DOHH2 (cell line): Measurements from ENCODE around the gene LTB.

Experiments
- H3F3A ChIP-seq: fragments of 200-600 bp; sonication (generic), shearing (Covaris generic); 2 replicates; pipeline ENCODE4 v1.6.0; 2016; ENCODE audit warnings: antibody characterized with exemption, mild to moderate bottlenecking; ENCODE audit not compliant: control insufficient read depth, insufficient read depth
- H3K27ac ChIP-seq: fragments of 200-600 bp; sonication (generic); 2 replicates; pipeline ENCODE4 v1.5.1; 2014; ENCODE audit warnings: low read depth, mild to moderate bottlenecking, low read length, moderate library complexity
- H3K27me3 ChIP-seq: fragments of 200-600 bp; sonication (generic); 2 replicates; pipeline ENCODE4 v1.6.1; 2014; ENCODE audit warnings: mild to moderate bottlenecking, low read length, mixed read lengths; ENCODE audit not compliant: control insufficient read depth
- H3K36me3 ChIP-seq: fragments of 200-600 bp; sonication (generic); 2 replicates; pipeline ENCODE4 v1.6.1; 2014; ENCODE audit warnings: mild to moderate bottlenecking, low read length, moderate library complexity, mixed read lengths; ENCODE audit not compliant: control insufficient read depth
- H3K4me1 ChIP-seq: fragments of 200-600 bp; sonication (generic); 2 replicates; pipeline ENCODE4 v1.6.1; 2014; ENCODE audit warnings: mild to moderate bottlenecking, low read length, mixed read lengths; ENCODE audit not compliant: control insufficient read depth
- H3K4me2 ChIP-seq: fragments of 200-600 bp; sonication (generic); 2 replicates; pipeline ENCODE4 v1.6.0; 2014; ENCODE audit warnings: mild to moderate bottlenecking, low read length, moderate library complexity
- H3K4me3 ChIP-seq: fragments of 200-600 bp; sonication (generic); 2 replicates; pipeline ENCODE4 v1.5.1; 2014; ENCODE audit warnings: mild to moderate bottlenecking, low read length, mixed read lengths
- H3K79me2 ChIP-seq: fragments of 200-600 bp; sonication (generic); 2 replicates; pipeline ENCODE4 v1.6.1; 2014; ENCODE audit warnings: mild to moderate bottlenecking, low read length, mixed read lengths; ENCODE audit not compliant: control insufficient read depth
- H3K9me2 ChIP-seq: fragments of 200-600 bp; sonication (generic); replicated peaks from 2 replicates; pipeline ENCODE4 v1.6.1; 2014; ENCODE audit warnings: mild to moderate bottlenecking, low read length, mixed read lengths; ENCODE audit not compliant: control insufficient read depth
- H3K9me3 ChIP-seq: fragments of 200-600 bp; sonication (generic); 2 replicates; pipeline ENCODE4 v1.6.1; 2014; ENCODE audit warnings: antibody characterized with exemption, low read length, mixed read lengths; ENCODE audit not compliant: control insufficient read depth, insufficient read depth
- H4K20me1 ChIP-seq: fragments of 200-600 bp; sonication (generic); 2 replicates; pipeline ENCODE4 v1.6.0; 2014; ENCODE audit warnings: low read depth, mild to moderate bottlenecking, antibody characterized with exemption, low read length, moderate library complexity; ENCODE audit not compliant: control insufficient read depth, insufficient read depth
- EZH2phosphoT487 ChIP-seq: fragments of 200-600 bp; sonication (generic); IDR thresholded peaks from 2 replicates; pipeline ENCODE4 v1.6.1; 2017; ENCODE audit warnings: borderline replicate concordance, mild to moderate bottlenecking, antibody characterized with exemption, low read length, moderate library complexity, mixed read lengths
- TF ChIP-seq, protein P1 (sequence below): fragments of 200-600 bp; sonication (generic); IDR thresholded peaks from one replicate; pipeline ENCODE4 v1.5.1; 2014; ENCODE audit warnings: antibody characterized with exemption, mild to moderate bottlenecking, low read depth, low read length; ENCODE audit not compliant: poor library complexity, severe bottlenecking

LTB gene

DNA sequence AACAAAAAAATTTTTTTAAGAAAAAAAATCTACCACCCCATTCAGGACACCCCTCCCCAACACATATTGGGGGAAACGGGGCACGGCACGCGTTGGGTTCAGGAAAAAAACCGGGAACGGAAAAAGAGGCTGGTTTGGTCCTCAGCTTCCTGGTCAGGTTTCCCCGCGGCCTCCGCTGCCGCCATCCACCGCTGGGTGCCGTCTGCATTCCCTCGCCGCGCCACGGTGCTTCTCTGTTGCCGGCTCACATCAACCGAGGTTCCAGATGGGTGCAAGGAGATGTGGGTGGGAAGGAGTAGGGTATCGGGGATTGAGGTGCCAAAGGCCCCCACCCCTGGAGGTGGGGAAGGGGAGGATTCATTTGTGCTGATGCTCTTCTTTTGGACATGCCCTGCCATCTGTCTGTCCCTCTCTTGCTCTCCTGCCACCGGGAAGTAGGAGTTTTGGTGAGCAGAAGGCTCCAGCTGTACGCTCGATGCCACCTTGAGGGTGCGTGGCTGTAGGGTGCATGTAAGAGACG is 47.6 kb downstream of the LTB start:
- no peaks in the 10 kb centered on the region for H3K9me2 ChIP-seq
- H3K4me2 ChIP-seq = no peak overlapping the region
- H3K4me1 ChIP-seq = peaks cover 17% of the 10 kb centered on the region
- H3K4me3 ChIP-seq = no peak overlapping the region
- TF ChIP-seq EZH2phosphoT487 = no peak
- TF ChIP-seq, protein P1, sequence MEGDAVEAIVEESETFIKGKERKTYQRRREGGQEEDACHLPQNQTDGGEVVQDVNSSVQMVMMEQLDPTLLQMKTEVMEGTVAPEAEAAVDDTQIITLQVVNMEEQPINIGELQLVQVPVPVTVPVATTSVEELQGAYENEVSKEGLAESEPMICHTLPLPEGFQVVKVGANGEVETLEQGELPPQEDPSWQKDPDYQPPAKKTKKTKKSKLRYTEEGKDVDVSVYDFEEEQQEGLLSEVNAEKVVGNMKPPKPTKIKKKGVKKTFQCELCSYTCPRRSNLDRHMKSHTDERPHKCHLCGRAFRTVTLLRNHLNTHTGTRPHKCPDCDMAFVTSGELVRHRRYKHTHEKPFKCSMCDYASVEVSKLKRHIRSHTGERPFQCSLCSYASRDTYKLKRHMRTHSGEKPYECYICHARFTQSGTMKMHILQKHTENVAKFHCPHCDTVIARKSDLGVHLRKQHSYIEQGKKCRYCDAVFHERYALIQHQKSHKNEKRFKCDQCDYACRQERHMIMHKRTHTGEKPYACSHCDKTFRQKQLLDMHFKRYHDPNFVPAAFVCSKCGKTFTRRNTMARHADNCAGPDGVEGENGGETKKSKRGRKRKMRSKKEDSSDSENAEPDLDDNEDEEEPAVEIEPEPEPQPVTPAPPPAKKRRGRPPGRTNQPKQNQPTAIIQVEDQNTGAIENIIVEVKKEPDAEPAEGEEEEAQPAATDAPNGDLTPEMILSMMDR = no peak
- H3K27ac ChIP-seq = no peak overlapping the region
- peaks cover 62% of the 10 kb centered on the region for H3K79me2 ChIP-seq
- peaks cover 47% of the 10 kb centered on the region for H4K20me1 ChIP-seq
- H3K27me3 ChIP-seq = no peaks in the 10 kb centered on the region
- no peaks in the 10 kb centered on the region for H3K9me3 ChIP-seq
- peaks cover 47% of the 10 kb centered on the region for H3F3A ChIP-seq
- H3K36me3 ChIP-seq = peaks cover 98% of the 10 kb centered on the region

DNA sequence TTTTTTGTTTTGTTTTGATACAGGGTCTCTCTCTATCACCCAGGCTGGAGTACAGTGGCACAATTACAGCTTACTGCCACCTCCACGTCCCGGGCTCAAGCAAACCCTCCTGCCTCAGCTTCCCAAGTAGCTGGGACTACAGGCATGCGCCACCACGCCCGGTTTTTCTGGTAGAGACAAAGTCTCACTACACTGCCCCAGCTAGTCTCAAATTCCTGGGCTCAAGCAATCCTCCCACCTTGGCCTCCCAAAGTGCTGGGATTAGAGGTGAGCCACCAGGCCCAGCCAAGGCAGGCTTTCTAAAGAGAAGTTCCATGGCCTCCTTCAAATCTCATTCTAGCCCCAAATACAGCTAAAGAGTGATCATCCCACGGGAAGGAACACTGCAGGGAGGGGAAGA is 48.2 kb downstream of the LTB start:
- no peaks in the 10 kb centered on the region for H3K9me2 ChIP-seq

DNA sequence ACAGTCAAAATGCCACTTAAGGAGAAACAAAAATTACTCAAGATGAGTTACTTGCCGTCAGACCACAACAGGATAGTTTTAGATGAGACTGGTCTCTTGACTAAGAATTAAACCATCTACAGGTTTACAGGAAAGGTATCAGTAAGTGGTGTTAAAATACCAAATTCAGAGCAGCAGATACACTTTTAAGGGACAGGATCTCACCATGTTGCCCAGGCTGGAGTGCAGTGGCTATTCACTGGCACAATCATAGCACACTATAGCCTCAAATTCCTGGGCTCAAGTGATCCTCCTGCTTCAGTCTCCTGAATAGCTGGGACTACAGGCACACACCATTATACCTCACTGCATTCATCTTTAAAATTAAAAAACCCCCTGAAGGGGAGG is 48.8 kb downstream of the LTB start:
- Histone ChIP-seq H3F3A (peaks cover 51% of the 10 kb centered on the region), H3K4me1 (peaks cover 6% of the 10 kb centered on the region), H3K4me3 (no peak overlapping the region), H3K79me2 (peaks cover 51% of the 10 kb centered on the region), H3K4me2 (no peak overlapping the region), H3K27me3 (no peaks in the 10 kb centered on the region), H3K9me3 (no peaks in the 10 kb centered on the region), H3K36me3 (peaks cover 91% of the 10 kb centered on the region), H3K27ac (no peak overlapping the region), H3K9me2 (no peaks in the 10 kb centered on the region), H4K20me1 (peaks cover 35% of the 10 kb centered on the region)
- TF ChIP-seq EZH2phosphoT487 = no peak
- TF ChIP-seq, protein P1 = no peak

More for the DNA sequence above, 48.2 kb downstream of the LTB start:
- no peaks in the 10 kb centered on the region for H3K9me3 ChIP-seq
- no peak overlapping the region for H3K4me3 ChIP-seq
- no peaks in the 10 kb centered on the region for H3K27me3 ChIP-seq
- H3K36me3 ChIP-seq = peaks cover 96% of the 10 kb centered on the region
- H4K20me1 ChIP-seq = peaks cover 41% of the 10 kb centered on the region
- H3K4me1 ChIP-seq = peaks cover 12% of the 10 kb centered on the region
- H3F3A ChIP-seq = peaks cover 47% of the 10 kb centered on the region
- H3K79me2 ChIP-seq = peaks cover 56% of the 10 kb centered on the region
- H3K27ac ChIP-seq = no peak overlapping the region
- TF ChIP-seq, protein P1 = no peak
- no peak for TF ChIP-seq EZH2phosphoT487
- H3K4me2 ChIP-seq = no peak overlapping the region
